IMR-90 (cell line): ENCODE data around the gene CDH13. TPM values are rescaled to one million over a fixed set of nuclear protein-coding genes. Genes with fewer than 3 reads are reported as not detected.

Source experiments
- ATAC-seq: fragments of 200-7000 bp; cut with Tn5 transposase; 2 replicates; pipeline ENCODE4 v1.9.1; 2020; ENCODE audit warnings: low read depth, mild to moderate bottlenecking, moderate library complexity
- BruUV-seq: library from RNA; stranded (reverse); fragments of 400-500 nt; replicated peaks from 2 replicates; lab custom pipeline; 2021; lab: Mats Ljungman, UMichigan
- CTCF ChIA-PET: fragments of 300-600 bp; formaldehyde crosslinking; extraction: SDS; loops from one replicate; lab custom pipeline; 2021; ENCODE audit warnings: antibody characterized with exemption; lab: Yijun Ruan, JAX
- POLR2A ChIA-PET: fragments of 300-600 bp; sonication (Branson Sonifier 250); formaldehyde crosslinking; loops from one replicate; lab custom pipeline; 2022; ENCODE audit warnings: antibody characterized with exemption; ENCODE audit not compliant: unreplicated experiment; lab: Charles Lee
- DNase-seq: peaks from one replicate; pipeline ENCODE4 v3.0.0; 2013
- H2AFZ ChIP-seq: replicated peaks from 2 replicates; pipeline ENCODE3; 2013; ENCODE audit warnings: low read length, mild to moderate bottlenecking; ENCODE audit not compliant: poor library complexity
- H2AK5ac ChIP-seq: 2 replicates; pipeline ENCODE4 v1.6.1; 2013; ENCODE audit warnings: low read depth, low read length, inconsistent platforms
- H2AK9ac ChIP-seq: replicated peaks from 2 replicates; pipeline ENCODE3; 2013; ENCODE audit warnings: mild to moderate bottlenecking, low read depth, low read length, moderate library complexity; ENCODE audit not compliant: poor library complexity
- H2BK120ac ChIP-seq: 2 replicates; pipeline ENCODE4 v1.6.1; 2013; ENCODE audit warnings: low read depth, low read length, inconsistent platforms
- H2BK15ac ChIP-seq: 3 replicates; pipeline ENCODE4 v1.6.1; 2013; ENCODE audit warnings: low read depth, low read length, inconsistent platforms
- H2BK20ac ChIP-seq: 2 replicates; pipeline ENCODE4 v1.6.1; 2013; ENCODE audit warnings: low read depth, mild to moderate bottlenecking, inconsistent platforms, low read length, moderate library complexity
- H2BK5ac ChIP-seq: 2 replicates; pipeline ENCODE4 v1.6.1; 2013; ENCODE audit warnings: mild to moderate bottlenecking, low read depth, low read length, inconsistent platforms; ENCODE audit not compliant: poor library complexity, severe bottlenecking
- H3K14ac ChIP-seq: replicated peaks from 2 replicates; pipeline ENCODE4 v1.6.1; 2013; ENCODE audit warnings: low read depth, low read length, inconsistent platforms
- H3K18ac ChIP-seq: 2 replicates; pipeline ENCODE4 v1.6.1; 2013; ENCODE audit warnings: low read depth, low read length, control low read depth
- H3K23ac ChIP-seq: 2 replicates; pipeline ENCODE4 v1.6.1; 2013; ENCODE audit warnings: low read depth, low read length, inconsistent platforms
- H3K27ac ChIP-seq: 2 replicates; pipeline ENCODE4 v1.5.1; 2013; ENCODE audit warnings: mild to moderate bottlenecking, control low read depth, low read length; ENCODE audit not compliant: insufficient read depth
- H3K27me3 ChIP-seq: 2 replicates; pipeline ENCODE4 v1.6.1; 2013; ENCODE audit warnings: low read length; ENCODE audit not compliant: control insufficient read depth, insufficient read depth
- H3K36me3 ChIP-seq: 2 replicates; pipeline ENCODE4 v1.6.1; 2013; ENCODE audit warnings: low read length, mixed read lengths; ENCODE audit not compliant: control insufficient read depth, insufficient read depth
- H3K4ac ChIP-seq: 2 replicates; pipeline ENCODE4 v1.6.1; 2013; ENCODE audit warnings: low read depth, low read length, inconsistent platforms
- H3K4me1 ChIP-seq: 2 replicates; pipeline ENCODE4 v1.6.1; 2013; ENCODE audit warnings: low read length, mixed read lengths; ENCODE audit not compliant: control insufficient read depth, insufficient read depth
- H3K4me2 ChIP-seq: 2 replicates; pipeline ENCODE4 v1.6.1; 2013; ENCODE audit warnings: low read depth, mild to moderate bottlenecking, control low read depth, low read length, moderate library complexity
- H3K4me3 ChIP-seq: 2 replicates; pipeline ENCODE4 v1.5.1; 2013; ENCODE audit warnings: low read depth, mild to moderate bottlenecking, control low read depth, low read length, moderate library complexity; ENCODE audit not compliant: insufficient read depth
- H3K56ac ChIP-seq: 2 replicates; pipeline ENCODE4 v1.6.1; 2013; ENCODE audit warnings: low read length, inconsistent platforms; ENCODE audit not compliant: insufficient read depth; ENCODE audit errors: extremely low read depth
- H3K79me1 ChIP-seq, 2 experiments: 2 replicates each; pipeline ENCODE4 v1.6.1; 2013; ENCODE audit warnings: low read length in 2 of 2, inconsistent platforms in 1 of 2, low read depth in 1 of 2
- H3K9ac ChIP-seq: 2 replicates; pipeline ENCODE4 v1.6.1; 2013; ENCODE audit warnings: low read depth, low read length, control low read depth
- H3K9me1 ChIP-seq: 2 replicates; pipeline ENCODE4 v1.6.1; 2013; ENCODE audit warnings: low read length, inconsistent platforms; ENCODE audit not compliant: insufficient read depth
- H3K9me3 ChIP-seq: 2 replicates; pipeline ENCODE4 v1.6.1; 2013; ENCODE audit warnings: low read length; ENCODE audit not compliant: control insufficient read depth, insufficient read depth
- H4K20me1 ChIP-seq: 2 replicates; pipeline ENCODE4 v1.6.1; 2013; ENCODE audit warnings: low read length, inconsistent platforms; ENCODE audit not compliant: insufficient read depth
- H4K5ac ChIP-seq: 2 replicates; pipeline ENCODE4 v1.6.1; 2013; ENCODE audit warnings: mild to moderate bottlenecking, low read depth, low read length, control low read depth
- H4K8ac ChIP-seq, 2 experiments: 2 replicates each; pipeline ENCODE4 v1.6.1; 2013; ENCODE audit warnings: low read depth in 2 of 2, low read length in 2 of 2, control low read depth in 1 of 2, inconsistent platforms in 1 of 2
- H4K91ac ChIP-seq: 2 replicates; pipeline ENCODE4 v1.6.1; 2013; ENCODE audit warnings: low read depth, low read length, inconsistent platforms; ENCODE audit not compliant: insufficient read depth
- CEBPB ChIP-seq: IDR thresholded peaks from 2 replicates; pipeline ENCODE4 v1.6.1; 2012; ENCODE audit warnings: low read depth, low read length, improper control_type of control experiment
- MAZ ChIP-seq: IDR thresholded peaks from 2 replicates; pipeline ENCODE4 v1.6.1; 2012; ENCODE audit warnings: low read depth, mild to moderate bottlenecking, low read length, improper control_type of control experiment, moderate library complexity, borderline replicate concordance
- MXI1 ChIP-seq: IDR thresholded peaks from 2 replicates; pipeline ENCODE4 v1.6.1; 2012; ENCODE audit warnings: low read depth, mild to moderate bottlenecking, low read length, moderate library complexity, borderline replicate concordance
- POLR2A ChIP-seq: IDR thresholded peaks from 2 replicates; pipeline ENCODE4 v1.6.1; 2012; ENCODE audit warnings: mild to moderate bottlenecking, low read depth, low read length
- RAD21 ChIP-seq: IDR thresholded peaks from 2 replicates; pipeline ENCODE4 v1.6.1; 2012; ENCODE audit warnings: low read length, improper control_type of control experiment
- RCOR1 ChIP-seq: IDR thresholded peaks from 2 replicates; pipeline ENCODE4 v1.6.1; 2012; ENCODE audit warnings: mild to moderate bottlenecking, low read length, improper control_type of control experiment; ENCODE audit not compliant: insufficient replicate concordance
- SMC3 ChIP-seq: fragments of 150-350 bp; IDR thresholded peaks from 2 replicates; pipeline ENCODE4 v1.6.1; 2016; ENCODE audit warnings: low read depth, mild to moderate bottlenecking, antibody characterized with exemption, low read length, moderate library complexity
- WGBS, 2 experiments: methylation state at CpG; one replicate each; pipeline versions ENCODE4 v1.1.5 to v1.1.7; 2013; ENCODE audit warnings: missing lambda C conversion rate in 2 of 2; ENCODE audit not compliant: insufficient read length in 1 of 2; ENCODE audit errors: extremely low coverage in 2 of 2; 5-methylcytosine and 5-hydroxymethylcytosine counted together
- dilution Hi-C: fragments of 300-500 bp; cut with HindIII; formaldehyde crosslinking; loops from one replicate; pipeline ENCODE4 v1.14.3; 2018; ENCODE audit warnings: low sequenced_read_pairs; ENCODE audit not compliant: unreplicated experiment
- in situ Hi-C: fragments of 300-500 bp; cut with MboI; formaldehyde crosslinking; loops from 3 replicates; pipeline ENCODE4 v1.14.3; 2019; ENCODE audit warnings: low sequenced_read_pairs, inconsistent platforms, mixed read lengths
- intact Hi-C: fragments of 100-400 bp; cut with micrococcal nuclease; formaldehyde crosslinking; loops from 2 replicates; pipeline ENCODE4 v1.10.0; 2022
- polyA plus RNA-seq, 3 experiments: library from polyadenylated mRNA; depleted of rRNA; stranded (reverse); fragments of >200 nt; gene quantifications; 2 replicates each; pipeline ENCODE4 v1.2.3, GENCODE V29; 2012; ENCODE audit warnings: low replicate concordance in 1 of 3
- total RNA-seq: library from RNA; depleted of rRNA; stranded (reverse); fragments of >200 nt; gene quantifications from 2 replicates; pipeline ENCODE4 v1.2.3, GENCODE V29; 2012

CDH13 gene
- total and polyA plus RNA-seq, 2 of the 4 experiments (the other 2 are of a cell fraction) = 61.6 to 74.7 TPM

- Histone ChIP-seq H2BK15ac (no peak overlapping the region), H3K4ac (no peak overlapping the region), H2BK20ac (no peak overlapping the region), H3K27me3 (no peaks in the 10 kb centered on the region), H2AK5ac (no peak overlapping the region), H4K8ac (no peak overlapping the region), H3K36me3 (no peaks in the 10 kb centered on the region), H3K9me3 (no peaks in the 10 kb centered on the region), H3K9ac (no peak overlapping the region), H2BK5ac (no peak overlapping the region), H3K23ac (no peak overlapping the region), H3K18ac (no peak overlapping the region), H4K5ac (no peak overlapping the region), H3K9me1 (no peaks in the 10 kb centered on the region; the same call in 1 of the 2 replicates), H3K4me1 (peaks cover 7% of the 10 kb centered on the region), H3K79me1 (peaks cover 0 to 14% of the 10 kb centered on the region in 2 experiments; a peak in 3 of 4 replicates), H3K56ac (no peak overlapping the region), H3K27ac (no peak overlapping the region), H3K14ac (0 out of 2 replicates have a peak overlapping the region, but pooled peaks have one; percentile 7), H2AK9ac (no peak overlapping the region), H4K91ac (no peak overlapping the region), H4K20me1 (peaks cover 8% of the 10 kb centered on the region; the same call in 1 of the 2 replicates), H3K4me3 (no peak overlapping the region), H3K4me2 (no peak overlapping the region), H2AFZ (no peak overlapping the region), H2BK120ac (no peak overlapping the region)
- no peak for ATAC-seq
- no TSS peak for BruUV-seq
- POLR2A ChIA-PET = no interaction called here
- dilution Hi-C loops = no loop called here
- no peak for DNase-seq
- intact Hi-C loops = no loop called here
- in situ Hi-C loops = no loop called here
- WGBS, 2 experiments = no CpG with 5 or more reads among the region's 2 CpGs
- CTCF ChIA-PET = no interaction called here
- TF ChIP-seq MXI1 = no peak
- no peak for TF ChIP-seq RCOR1
- TF ChIP-seq MAZ = no peak
- TF ChIP-seq POLR2A = no peak
- no peak for TF ChIP-seq RAD21
- TF ChIP-seq SMC3 = no peak
- 0 out of 2 replicates have a peak, but pooled peaks have one; percentile 16 for TF ChIP-seq CEBPB
Measured at GRCh38 chr16:82892324-82892723, 265.6 kb downstream of the CDH13 start.
